NCI-H345 treated with DMSO at 0.1 percent for 48 hours (cell line): Measurements from ENCODE around the gene TMEM178B.

ENCODE experiments used
- DNase-seq: peaks from one replicate; lab custom pipeline; 2025; ENCODE audit not compliant: unreplicated experiment; lab: John Stamatoyannopoulos, UW

The TMEM178B gene

GRCh38 chr7:141348728-141349127 is 274.9 kb downstream of the TMEM178B start:
- DNase-seq, result no peak

GRCh38 chr7:141349338-141349737 is 275.5 kb downstream of the TMEM178B start:
- no peak for DNase-seq

GRCh38 chr7:141349804-141350203 is 275.9 kb downstream of the TMEM178B start:
- no peak for DNase-seq

GRCh38 chr7:141351175-141351574 is 277.3 kb downstream of the TMEM178B start:
- DNase-seq, result no peak

- no peak for DNase-seq
Observed at GRCh38 chr7:141352955-141353354, 279.1 kb downstream of the TMEM178B start.

- no peak for DNase-seq
Observed at GRCh38 chr7:141354251-141354650, 280.4 kb downstream of the TMEM178B start.

- no peak for DNase-seq
Observed at GRCh38 chr7:141355032-141355431, 281.2 kb downstream of the TMEM178B start.

- DNase-seq, result no peak
Observed at GRCh38 chr7:141356161-141356560, 282.3 kb downstream of the TMEM178B start.

- no peak for DNase-seq
Observed at GRCh38 chr7:141358386-141358785, 284.5 kb downstream of the TMEM178B start.

- no peak for DNase-seq
Observed at GRCh38 chr7:141359262-141359661, 285.4 kb downstream of the TMEM178B start.

- DNase-seq, result no peak
Observed at GRCh38 chr7:141359740-141360415, 286.0 kb downstream of the TMEM178B start.

GRCh38 chr7:141360416-141360760 is 286.5 kb downstream of the TMEM178B start:
- DNase-seq, result no peak

- DNase-seq, result no peak
Observed at GRCh38 chr7:141360803-141361202, 286.9 kb downstream of the TMEM178B start.

GRCh38 chr7:141361479-141361878 is 287.6 kb downstream of the TMEM178B start:
- no peak for DNase-seq

GRCh38 chr7:141361960-141362359 is 288.1 kb downstream of the TMEM178B start:
- no peak for DNase-seq

- no peak for DNase-seq
Observed at GRCh38 chr7:141362580-141363435, 288.9 kb downstream of the TMEM178B start.

- no peak for DNase-seq
Observed at GRCh38 chr7:141363748-141364147, 289.9 kb downstream of the TMEM178B start.

- no peak for DNase-seq
Observed at GRCh38 chr7:141366091-141366621, 292.3 kb downstream of the TMEM178B start.

GRCh38 chr7:141369422-141369821 is 295.6 kb downstream of the TMEM178B start:
- no peak for DNase-seq

GRCh38 chr7:141370178-141370577 is 296.3 kb downstream of the TMEM178B start:
- no peak for DNase-seq

- no peak for DNase-seq
Observed at GRCh38 chr7:141370650-141371049, 296.8 kb downstream of the TMEM178B start.

GRCh38 chr7:141374425-141374824 is 300.6 kb downstream of the TMEM178B start:
- DNase-seq, result no peak
